Frontal cortex (tissue), 4 donors: ENCODE results near the gene THEM5. TPM values are rescaled to one million over a fixed set of nuclear protein-coding genes. Genes with fewer than 3 reads are reported as not detected.
"Not testable (repeated sequence)": the region's sequence is repeated elsewhere in the genome, so short reads cannot be mapped to it uniquely, and the experiment has no call there.

ENCODE experiments used
- DNase-seq, 2 donors: peaks; one replicate each; pipeline ENCODE4 v3.0.0; 2012; ENCODE audit warnings: low spot score in 2 of 2
- FAIRE-seq: peaks from 2 replicates; lab custom pipeline; 2012; peaks lifted over from hg19 to GRCh38; lab: Jason Lieb, UNC
- total RNA-seq: library from RNA; depleted of rRNA; stranded (reverse); fragments of >200 nt; gene quantifications from one replicate; pipeline ENCODE4 v1.2.3, GENCODE V29; 2014
- donor health status: control.
- donor health status: control.
- donor health status: control.

THEM5 gene
- total RNA-seq, 1 donor from 2014 or later: not detected

GRCh38 chr1:151871284-151872030, 17.9 kb upstream of the THEM5 start:
- no peak for DNase-seq
- FAIRE-seq: no peak

GRCh38 chr1:151868486-151868885, 15.0 kb upstream of the THEM5 start:
- DNase-seq (no peak), FAIRE-seq (no peak)

GRCh38 chr1:151867765-151868411, 14.4 kb upstream of the THEM5 start:
- FAIRE-seq (no peak), DNase-seq (no peak)

- no peak for FAIRE-seq
- no peak for DNase-seq
Measured at GRCh38 chr1:151867321-151867720, 13.8 kb upstream of the THEM5 start.

- DNase-seq (no peak), FAIRE-seq (no peak)
Measured at GRCh38 chr1:151864411-151864810, 10.9 kb upstream of the THEM5 start.

GRCh38 chr1:151862604-151863003, 9.1 kb upstream of the THEM5 start:
- DNase-seq: no peak
- FAIRE-seq: no peak

- FAIRE-seq (no peak), DNase-seq (no peak)
Measured at GRCh38 chr1:151860504-151861187, 7.1 kb upstream of the THEM5 start.

DNA sequence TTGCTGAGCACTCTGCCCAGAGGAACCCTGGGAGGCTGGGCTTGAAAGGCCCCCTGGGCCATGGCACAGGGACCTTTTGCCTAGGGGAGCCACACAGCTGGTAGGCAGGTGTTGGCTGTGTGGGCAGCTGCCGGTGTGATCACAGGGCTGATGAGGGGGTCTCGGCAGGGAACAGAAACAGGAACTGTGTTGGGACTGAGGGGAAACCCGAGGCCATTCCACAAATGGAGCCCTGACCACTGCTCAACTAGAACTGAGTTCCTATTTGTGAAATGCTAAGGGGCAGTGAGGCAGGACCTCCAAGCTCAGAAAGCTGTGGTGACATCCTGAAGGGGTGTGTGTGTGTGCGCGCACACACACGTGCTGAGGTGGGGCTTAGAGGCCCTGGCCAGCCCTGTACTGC, 6.4 kb upstream of the THEM5 start:
- DNase-seq (no peak), FAIRE-seq (no peak)

GRCh38 chr1:151858886-151859665, 5.6 kb upstream of the THEM5 start:
- FAIRE-seq: no peak
- no peak for DNase-seq

DNA sequence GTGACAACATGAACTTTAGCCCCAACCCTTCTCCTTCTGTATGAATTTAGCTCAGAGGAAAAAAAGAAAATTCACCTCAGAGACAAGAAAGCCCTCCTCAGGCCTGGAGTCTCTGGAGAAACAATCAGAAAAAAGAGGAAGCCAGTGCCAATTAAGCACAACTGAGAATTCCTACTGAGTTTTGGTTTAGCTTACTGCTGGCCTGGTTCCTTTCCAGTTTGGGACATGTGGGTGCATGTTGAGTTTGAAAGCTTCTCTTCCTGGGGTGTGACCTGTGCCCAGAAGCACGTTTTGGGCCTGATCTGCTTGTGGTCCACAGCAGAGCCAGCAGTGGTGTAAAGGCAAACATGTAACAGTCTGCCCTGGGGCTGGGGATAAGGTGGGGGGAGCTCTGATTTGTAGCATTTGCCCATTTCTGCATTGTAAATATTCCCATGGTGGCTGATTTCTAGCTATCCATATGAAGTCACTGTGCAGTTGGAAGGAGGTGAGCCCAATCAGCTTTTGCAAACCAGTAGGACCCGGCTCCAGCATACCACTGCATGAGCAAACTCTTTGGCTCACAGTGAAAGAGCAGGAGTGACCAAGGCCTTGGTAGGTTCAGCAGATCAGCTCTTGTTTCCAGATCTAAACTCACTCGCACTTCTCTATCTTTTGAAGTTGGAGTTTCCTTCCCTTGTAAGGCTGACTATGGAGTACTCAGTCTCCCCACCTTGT, 4.7 kb upstream of the THEM5 start:
- no peak for FAIRE-seq
- no peak for DNase-seq

GRCh38 chr1:151855933-151856332, 2.4 kb upstream of the THEM5 start:
- no peak for FAIRE-seq
- DNase-seq: no peak

DNA sequence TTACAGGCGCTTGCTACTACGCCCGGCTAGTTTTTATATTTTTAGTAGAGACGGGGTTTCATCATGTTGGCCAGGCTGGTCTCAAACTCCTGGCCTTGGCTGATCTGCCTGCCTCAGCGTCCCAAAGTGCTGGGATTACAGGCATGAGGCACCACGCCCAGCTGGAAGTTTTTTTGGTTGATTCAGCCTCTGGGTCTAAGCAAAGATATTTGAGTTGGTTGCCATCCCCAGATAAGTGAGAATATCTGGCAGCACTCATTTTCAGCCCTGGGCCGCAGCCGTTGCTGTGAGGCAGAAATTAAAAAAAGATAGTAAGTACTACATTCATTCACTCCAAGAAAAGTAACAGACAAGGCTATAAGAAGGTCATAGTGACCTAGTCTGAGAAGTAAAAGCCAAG, 2.0 kb upstream of the THEM5 start:
- FAIRE-seq, DNase-seq: not testable (repeated sequence)

DNA sequence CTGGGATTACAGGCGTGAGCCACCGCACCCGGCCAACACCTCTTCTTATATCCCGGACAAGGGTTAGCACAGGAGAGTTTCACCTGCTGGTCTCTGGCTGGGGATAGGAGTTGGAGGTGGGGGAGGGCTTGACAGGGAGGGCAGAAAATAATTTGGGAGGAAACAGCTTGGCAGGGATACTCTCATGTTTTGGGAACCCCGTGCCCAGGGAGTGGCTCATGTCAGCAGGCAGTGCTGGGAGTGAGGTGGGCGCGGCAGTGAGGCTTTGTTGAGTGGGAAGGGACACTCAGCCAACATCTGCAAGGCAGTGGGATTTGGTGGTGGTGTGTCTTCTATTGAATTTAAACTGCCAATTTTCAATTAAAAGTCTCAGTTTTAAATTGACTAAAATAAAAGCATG, 1.1 kb upstream of the THEM5 start:
- DNase-seq: no peak
- no peak for FAIRE-seq

GRCh38 chr1:151852733-151853132, 779 bp downstream of the THEM5 start:
- FAIRE-seq (no peak), DNase-seq (no peak)

GRCh38 chr1:151851886-151852285, 1.6 kb downstream of the THEM5 start:
- no peak for FAIRE-seq
- no peak for DNase-seq

- FAIRE-seq: no peak
- no peak for DNase-seq
Measured at GRCh38 chr1:151849871-151850270, 3.6 kb downstream of the THEM5 start.

- DNase-seq (no peak), FAIRE-seq (no peak)
Measured at GRCh38 chr1:151849126-151849525, 4.4 kb downstream of the THEM5 start.

DNA sequence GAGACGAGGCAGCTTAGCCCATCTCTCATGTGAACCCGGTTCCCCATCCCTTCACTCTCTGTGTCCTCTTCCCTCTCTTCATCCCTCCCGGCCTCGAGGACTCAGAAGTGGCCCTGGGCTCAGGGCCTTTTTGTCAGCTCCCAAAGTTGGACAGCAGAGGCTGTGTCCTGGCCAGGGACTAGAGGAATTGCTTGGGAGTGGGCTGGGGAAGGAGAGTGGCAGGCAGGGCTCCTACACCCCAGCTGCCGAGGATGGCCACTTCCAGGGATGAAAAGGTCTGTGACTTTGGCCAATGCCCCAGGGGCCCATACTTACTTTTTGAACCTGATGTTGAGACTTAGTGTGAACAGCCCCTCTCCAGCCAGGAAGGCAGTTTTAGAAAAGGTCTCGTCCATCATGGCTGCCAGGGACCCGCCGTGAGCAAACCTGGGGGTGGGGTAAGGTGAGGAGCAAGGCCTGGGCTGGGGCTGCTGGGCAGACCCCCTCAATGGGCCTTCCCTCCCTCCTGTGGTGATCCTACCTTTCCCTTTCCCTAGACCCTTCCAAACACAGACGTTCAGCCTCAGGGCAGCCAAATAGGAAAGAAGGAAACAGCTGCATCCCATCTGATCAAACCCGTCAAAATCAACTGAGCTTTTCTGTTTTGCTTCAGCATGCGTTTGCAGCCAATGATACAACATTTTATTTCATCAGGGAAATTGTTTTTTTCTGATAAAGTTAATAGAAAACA, 5.5 kb downstream of the THEM5 start:
- no peak for FAIRE-seq

DNA sequence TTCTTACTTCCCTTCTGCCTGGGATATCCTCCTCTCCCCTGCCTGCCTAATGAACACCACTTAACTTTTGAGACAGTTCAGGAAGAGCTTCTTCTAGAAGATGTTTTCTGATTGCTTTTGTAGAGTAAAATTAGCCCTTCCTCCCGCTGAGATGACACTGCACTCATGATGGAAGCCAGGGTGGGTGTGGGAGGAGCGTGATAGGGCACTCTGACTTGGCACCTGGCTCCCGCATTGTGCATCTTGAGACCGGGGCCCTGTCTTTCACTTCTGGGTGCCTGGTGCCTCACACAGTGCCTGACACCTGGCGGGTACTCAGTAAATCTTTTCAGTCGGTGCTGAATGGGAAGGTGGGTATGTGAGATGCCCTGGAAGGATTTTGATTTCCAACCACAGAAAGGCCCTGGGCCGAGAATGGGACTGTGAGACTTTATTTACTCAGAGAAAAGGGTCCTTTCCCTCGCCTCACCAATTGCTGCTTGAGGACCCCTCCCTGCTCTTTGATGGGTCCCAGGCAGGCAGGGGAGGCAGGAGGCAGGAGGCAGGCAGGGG, 6.8 kb downstream of the THEM5 start:
- no peak for DNase-seq
- FAIRE-seq: no peak

More for the DNA sequence above, 5.5 kb downstream of the THEM5 start:
- no peak for DNase-seq
